Measurements from ENCODE around the gene SFMBT1. TPM values are rescaled to one million over a fixed set of nuclear protein-coding genes. Genes with fewer than 3 reads are reported as not detected.

The SFMBT1 gene
- total RNA-seq, 1 donor = 11.6 TPM

DNA sequence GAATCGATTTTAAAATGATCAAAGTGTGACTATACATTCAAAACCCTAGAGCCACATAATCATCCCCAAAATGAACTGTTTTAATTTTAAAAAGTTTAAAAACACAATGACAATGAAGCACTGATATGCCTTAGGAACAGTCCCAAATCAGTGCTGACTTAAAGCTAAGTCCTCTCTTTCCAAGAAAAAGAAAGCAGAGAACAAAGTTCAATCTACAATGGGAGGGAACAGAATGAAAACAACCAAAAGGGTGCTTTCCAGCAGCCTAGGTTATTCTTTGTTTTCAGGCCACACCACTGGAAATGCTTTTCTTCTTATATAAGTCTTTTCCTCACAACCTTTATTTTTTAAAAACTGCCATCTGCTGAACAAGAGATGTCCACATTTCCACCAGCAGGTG lies 141.3 kb downstream of the SFMBT1 start:
- TF ChIP-seq CTCF (IDR thresholded peaks at IDR 0.05; ENCODE audit: extremely low read depth, low read depth, low read length) = no peak
- no peak overlapping the region for H3K27ac ChIP-seq (ENCODE audit: low read depth, low read length)
- no peak overlapping the region for H3K4me3 ChIP-seq (ENCODE audit: insufficient read depth, low read length)
- H3K36me3 ChIP-seq (ENCODE audit: insufficient read depth, low read length) = no peaks in the 10 kb centered on the region
- H3K27me3 ChIP-seq (ENCODE audit: insufficient read depth, low read length) = no peaks in the 10 kb centered on the region
- DNase-seq (ENCODE audit: insufficient read length, low spot score, missing footprints) = no peak
- no peak overlapping the region for H3K4me2 ChIP-seq (ENCODE audit: insufficient read depth, low read length)
- H4K20me1 ChIP-seq (ENCODE audit: insufficient read depth, low read length) = no peaks in the 10 kb centered on the region
- no peak overlapping the region for H2AFZ ChIP-seq (ENCODE audit: low read length)
- H3K9me3 ChIP-seq (ENCODE audit: low read depth, low read length) = no peaks in the 10 kb centered on the region
- H3K4me1 ChIP-seq (ENCODE audit: insufficient read depth, low read length) = no peaks in the 10 kb centered on the region
- H3K79me2 ChIP-seq (ENCODE audit: insufficient read depth, low read length) = no peaks in the 10 kb centered on the region

DNA sequence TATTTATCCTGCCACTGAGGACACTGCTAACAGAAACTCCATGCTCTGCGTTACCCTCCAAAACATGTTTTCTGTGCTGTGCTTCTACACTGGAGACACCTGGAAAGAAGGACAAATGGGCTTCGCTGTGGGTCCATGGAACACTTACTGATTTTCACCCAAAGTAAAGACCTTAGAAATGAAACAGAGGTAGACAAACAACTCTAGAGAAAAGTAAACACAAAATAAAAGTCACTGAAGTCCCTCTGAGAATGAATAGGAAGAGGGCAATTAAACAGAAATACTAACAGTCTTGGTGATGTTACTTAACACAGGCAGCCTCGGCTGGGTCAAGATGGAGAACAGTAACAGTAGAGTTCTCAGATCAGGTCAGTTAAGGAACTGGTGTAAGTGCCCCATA lies 141.9 kb downstream of the SFMBT1 start:
- no peak overlapping the region for H3K27ac ChIP-seq (ENCODE audit: low read depth, low read length)
- DNase-seq (ENCODE audit: insufficient read length, low spot score, missing footprints) = no peak
- no peak overlapping the region for H2AFZ ChIP-seq (ENCODE audit: low read length)
- no peaks in the 10 kb centered on the region for H3K36me3 ChIP-seq (ENCODE audit: insufficient read depth, low read length)
- no peaks in the 10 kb centered on the region for H3K27me3 ChIP-seq (ENCODE audit: insufficient read depth, low read length)
- no peak overlapping the region for H3K4me3 ChIP-seq (ENCODE audit: insufficient read depth, low read length)
- no peaks in the 10 kb centered on the region for H4K20me1 ChIP-seq (ENCODE audit: insufficient read depth, low read length)
- no peaks in the 10 kb centered on the region for H3K79me2 ChIP-seq (ENCODE audit: insufficient read depth, low read length)
- no peak for TF ChIP-seq CTCF (IDR thresholded peaks at IDR 0.05; ENCODE audit: extremely low read depth, low read depth, low read length)
- H3K9me3 ChIP-seq (ENCODE audit: low read depth, low read length) = no peaks in the 10 kb centered on the region
- H3K4me2 ChIP-seq (ENCODE audit: insufficient read depth, low read length) = no peak overlapping the region
- no peaks in the 10 kb centered on the region for H3K4me1 ChIP-seq (ENCODE audit: insufficient read depth, low read length)

DNA sequence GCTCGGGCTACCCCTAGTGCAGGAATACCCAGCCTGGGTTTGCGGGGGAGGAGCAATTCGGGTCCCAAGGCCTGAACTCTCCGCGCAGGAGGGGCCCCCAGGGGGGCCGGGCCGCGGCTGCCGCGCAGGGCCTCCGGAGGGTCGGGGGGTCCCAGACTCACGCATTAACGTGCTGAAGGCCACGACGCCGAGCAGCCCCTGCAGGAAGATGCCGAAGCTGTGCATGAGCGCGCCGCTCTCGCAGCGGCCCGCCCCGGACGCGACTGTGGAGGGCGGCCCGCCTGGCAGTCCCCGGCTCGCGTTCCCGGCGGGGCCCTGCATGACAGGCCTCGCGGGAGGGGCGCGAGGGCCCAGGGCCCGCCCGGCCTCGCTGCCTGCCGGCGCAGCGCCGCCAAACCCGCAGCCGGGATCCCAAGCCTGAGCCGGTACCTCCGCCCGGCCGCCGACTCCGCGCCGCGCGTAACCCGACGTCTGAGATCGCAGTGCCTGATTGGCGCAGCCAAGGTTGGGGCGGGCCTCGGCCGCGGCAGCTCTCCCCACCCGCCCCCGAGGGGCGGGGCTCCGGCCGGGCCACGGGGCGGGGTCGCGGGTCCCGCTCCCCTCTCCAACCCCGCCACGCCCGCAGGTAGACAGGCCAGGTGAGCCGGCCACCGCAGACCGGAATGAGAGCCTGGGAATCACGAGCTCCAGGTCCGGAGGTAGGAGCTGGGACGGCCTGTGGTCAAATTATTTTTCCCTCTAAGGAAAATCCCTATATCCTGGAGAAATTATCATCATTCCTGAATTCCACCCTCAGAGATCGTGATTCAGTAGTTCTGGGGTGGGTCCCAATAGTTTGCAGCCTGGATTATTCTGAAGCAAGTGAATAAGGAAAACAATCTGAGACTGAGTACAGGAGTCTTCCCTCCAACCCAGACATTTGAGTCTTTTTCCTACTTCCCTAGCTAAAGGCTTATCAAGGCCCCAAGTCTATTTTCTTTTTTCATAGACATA lies 148.4 kb downstream of the SFMBT1 start, which contains the start of gene STIMATE:
TSS of gene STIMATE (minus strand) at position 419 of the 993 bp plus-strand sequence. CDS start at position 321, 98 bp downstream.
- Histone ChIP-seq H3K9me3 (ENCODE audit: low read depth, low read length) (no peaks in the 10 kb centered on the region), H3K36me3 (ENCODE audit: insufficient read depth, low read length) (no peaks in the 10 kb centered on the region), H3K4me3 (ENCODE audit: insufficient read depth, low read length) (peak within 1 kb of the TSS; percentile 84), H3K4me1 (ENCODE audit: insufficient read depth, low read length) (peaks cover 14% of the 10 kb centered on the region), H2AFZ (ENCODE audit: low read length) (peak within 1 kb of the TSS; percentile 89), H3K79me2 (ENCODE audit: insufficient read depth, low read length) (peaks cover 39% of the 10 kb centered on the region), H3K4me2 (ENCODE audit: insufficient read depth, low read length) (peak within 1 kb of the TSS; percentile 95), H3K27ac (ENCODE audit: low read depth, low read length) (peak within 1 kb of the TSS; percentile 30), H3K27me3 (ENCODE audit: insufficient read depth, low read length) (no peaks in the 10 kb centered on the region), H4K20me1 (ENCODE audit: insufficient read depth, low read length) (no peaks in the 10 kb centered on the region)
- no peak for TF ChIP-seq CTCF (IDR thresholded peaks at IDR 0.05; ENCODE audit: extremely low read depth, low read depth, low read length)
- DNase-seq (ENCODE audit: insufficient read length, low spot score, missing footprints) = peak; percentile 99

DNA sequence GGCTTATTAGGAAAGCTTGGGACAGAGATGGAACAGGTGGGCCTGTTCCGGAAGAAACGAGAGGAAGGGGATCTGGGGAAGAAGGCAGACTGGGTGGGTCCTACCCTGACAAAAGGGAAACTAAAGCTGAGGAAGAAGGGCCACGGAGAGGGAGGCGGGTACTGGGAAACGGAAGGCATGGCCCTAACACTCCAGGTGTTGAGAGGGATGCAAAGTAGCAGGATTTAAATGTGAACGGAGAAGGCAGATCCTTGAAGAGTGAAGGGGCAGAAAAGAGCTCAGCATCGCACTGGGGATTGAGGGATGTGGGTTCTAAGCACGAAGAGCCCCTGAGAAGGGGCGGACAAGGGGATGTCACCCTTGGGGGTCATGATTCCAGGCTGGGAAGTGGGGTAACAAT lies 149.3 kb downstream of the SFMBT1 start:
- H3K27ac ChIP-seq (ENCODE audit: low read depth, low read length) = peak overlapping the region; percentile 30
- peak overlapping the region; percentile 71 for H2AFZ ChIP-seq (ENCODE audit: low read length)
- no peak for TF ChIP-seq CTCF (IDR thresholded peaks at IDR 0.05; ENCODE audit: extremely low read depth, low read depth, low read length)
- peak; percentile 78 for DNase-seq (ENCODE audit: insufficient read length, low spot score, missing footprints)
- peaks cover 46% of the 10 kb centered on the region for H3K79me2 ChIP-seq (ENCODE audit: insufficient read depth, low read length)
- peak overlapping the region; percentile 95 for H3K4me2 ChIP-seq (ENCODE audit: insufficient read depth, low read length)
- no peaks in the 10 kb centered on the region for H3K36me3 ChIP-seq (ENCODE audit: insufficient read depth, low read length)
- H3K4me1 ChIP-seq (ENCODE audit: insufficient read depth, low read length) = peaks cover 19% of the 10 kb centered on the region
- H4K20me1 ChIP-seq (ENCODE audit: insufficient read depth, low read length) = no peaks in the 10 kb centered on the region
- peak overlapping the region; percentile 84 for H3K4me3 ChIP-seq (ENCODE audit: insufficient read depth, low read length)
- no peaks in the 10 kb centered on the region for H3K9me3 ChIP-seq (ENCODE audit: low read depth, low read length)
- no peaks in the 10 kb centered on the region for H3K27me3 ChIP-seq (ENCODE audit: insufficient read depth, low read length)

Measured in osteoblast (primary cell).